ENCODE results near the gene SLC66A2.

Gene SLC66A2

GRCh38 chr18:79902075-79902474, 49.4 kb downstream of the SLC66A2 start:
- no peak for DNase-seq (ENCODE audit: low read depth)

GRCh38 chr18:79901665-79902064, 49.8 kb downstream of the SLC66A2 start:
- no peak for DNase-seq (ENCODE audit: low read depth)

GRCh38 chr18:79900610-79901570, 50.6 kb downstream of the SLC66A2 start:
- no peak for DNase-seq (ENCODE audit: low read depth)

GRCh38 chr18:79899609-79900445, 51.6 kb downstream of the SLC66A2 start:
- DNase-seq (ENCODE audit: low read depth): no peak

GRCh38 chr18:79898952-79899608, 52.4 kb downstream of the SLC66A2 start:
- no peak for DNase-seq (ENCODE audit: low read depth)

GRCh38 chr18:79897940-79898625, 53.4 kb downstream of the SLC66A2 start:
- DNase-seq (ENCODE audit: low read depth): no peak

GRCh38 chr18:79896738-79897137, 54.7 kb downstream of the SLC66A2 start:
- no peak for DNase-seq (ENCODE audit: low read depth)

- no peak for DNase-seq (ENCODE audit: low read depth)
These were observed 60.8 kb downstream of the SLC66A2 start for GRCh38 chr18:79890674-79891073.

GRCh38 chr18:79889569-79889968, 61.9 kb downstream of the SLC66A2 start:
- DNase-seq (ENCODE audit: low read depth): no peak

GRCh38 chr18:79888016-79888415, 63.4 kb downstream of the SLC66A2 start:
- DNase-seq (ENCODE audit: low read depth): no peak

GRCh38 chr18:79887181-79888000, 64.1 kb downstream of the SLC66A2 start:
- DNase-seq (ENCODE audit: low read depth): no peak

GRCh38 chr18:79884963-79885728, 66.3 kb downstream of the SLC66A2 start:
- DNase-seq (ENCODE audit: low read depth): no peak

GRCh38 chr18:79884294-79884962, 67.0 kb downstream of the SLC66A2 start:
- DNase-seq (ENCODE audit: low read depth): no peak

GRCh38 chr18:79883461-79884293, 67.8 kb downstream of the SLC66A2 start:
- DNase-seq (ENCODE audit: low read depth): no peak

GRCh38 chr18:79882522-79883241, 68.8 kb downstream of the SLC66A2 start:
- DNase-seq (ENCODE audit: low read depth): no peak

- no peak for DNase-seq (ENCODE audit: low read depth)
These were observed 69.8 kb downstream of the SLC66A2 start for GRCh38 chr18:79881695-79882094.

- no peak for DNase-seq (ENCODE audit: low read depth)
These were observed 71.9 kb downstream of the SLC66A2 start for GRCh38 chr18:79879566-79879965.
